H1 (cell line): ENCODE measurements around the gene CBY2. TPM values are rescaled to one million over a fixed set of nuclear protein-coding genes. Genes with fewer than 3 reads are reported as not detected.
"Not testable (repeated sequence)": the region's sequence is repeated elsewhere in the genome, so short reads cannot be mapped to it uniquely, and the experiment has no call there.

ENCODE experiments used
- CTCF ChIA-PET: fragments of 300-600 bp; sonication (Branson Sonifier 250); formaldehyde crosslinking; loops from one replicate; lab custom pipeline; 2021; ENCODE audit not compliant: partially characterized antibody; lab: Charles Lee
- POLR2A ChIA-PET: fragments of 300-600 bp; sonication (Branson Sonifier 250); formaldehyde crosslinking; loops from one replicate; lab custom pipeline; 2021; ENCODE audit warnings: inconsistent platforms; ENCODE audit not compliant: partially characterized antibody; lab: Charles Lee
- DNase-seq, 2 experiments: peaks; one replicate each; pipeline versions ENCODE4 v3.0.0 to v3.0.0-alpha.2; 2010 to 2022; ENCODE audit warnings: low spot score in 2 of 2, low read depth in 1 of 2, mixed read lengths in 1 of 2
- FAIRE-seq: peaks from 2 replicates; lab custom pipeline; 2011; peaks lifted over from hg19 to GRCh38; lab: Jason Lieb, UNC
- H2AFZ ChIP-seq: 2 replicates; pipeline ENCODE4 v1.8.1; 2012; ENCODE audit warnings: low read length, inconsistent platforms
- H2AK5ac ChIP-seq: 2 replicates; pipeline ENCODE4 v1.6.1; 2013; ENCODE audit warnings: low read depth, low read length
- H2BK120ac ChIP-seq: replicated peaks from 2 replicates; pipeline ENCODE3; 2013; ENCODE audit warnings: low read depth, low read length, inconsistent platforms
- H2BK12ac ChIP-seq: 2 replicates; pipeline ENCODE4 v1.6.1; 2013; ENCODE audit warnings: low read depth, low read length
- H2BK15ac ChIP-seq: 2 replicates; pipeline ENCODE4 v1.6.1; 2013; ENCODE audit warnings: low read length
- H2BK20ac ChIP-seq: 2 replicates; pipeline ENCODE4 v1.6.1; 2013; ENCODE audit warnings: low read length
- H2BK5ac ChIP-seq: 2 replicates; pipeline ENCODE4 v1.6.1; 2013; ENCODE audit warnings: low read depth, low read length
- H3K14ac ChIP-seq: 2 replicates; pipeline ENCODE4 v1.6.1; 2013; ENCODE audit warnings: inconsistent platforms; ENCODE audit not compliant: insufficient read length
- H3K18ac ChIP-seq: 2 replicates; pipeline ENCODE4 v1.6.1; 2013; ENCODE audit warnings: low read length; ENCODE audit errors: extremely low read depth
- H3K23ac ChIP-seq: 2 replicates; pipeline ENCODE4 v1.6.1; 2013; ENCODE audit warnings: inconsistent platforms; ENCODE audit not compliant: insufficient read length
- H3K23me2 ChIP-seq: 2 replicates; pipeline ENCODE4 v1.6.1; 2013; ENCODE audit warnings: low read depth, low read length
- H3K27ac ChIP-seq: 2 replicates; pipeline ENCODE4 v1.6.1; 2011; ENCODE audit warnings: low read depth, low read length, inconsistent platforms
- H3K27me3 ChIP-seq, 4 experiments: replicated peaks in 1 of 4; 1 replicate in 1 of 4; 2 replicates in 3 of 4; pipeline versions ENCODE4 v1.6.1 to v1.8.1; 2011 to 2013; ENCODE audit warnings: low read length in 3 of 4, mild to moderate bottlenecking in 3 of 4, inconsistent platforms in 2 of 4, mixed read lengths in 2 of 4, moderate library complexity in 1 of 4; ENCODE audit not compliant: control insufficient read depth in 3 of 4, insufficient read depth in 3 of 4; ENCODE audit errors: extremely low read depth in 1 of 4
- H3K36me3 ChIP-seq, 4 experiments: 2 replicates each; pipeline versions ENCODE4 v1.6.1 to v1.8.1; 2011 to 2013; ENCODE audit warnings: mild to moderate bottlenecking in 4 of 4, low read length in 3 of 4, moderate library complexity in 2 of 4, control low read depth in 1 of 4, inconsistent platforms in 1 of 4; ENCODE audit not compliant: insufficient read depth in 4 of 4, control insufficient read depth in 2 of 4
- H3K4ac ChIP-seq: replicated peaks from 2 replicates; pipeline ENCODE3; 2013; ENCODE audit warnings: low read length, low read depth, mixed read lengths, inconsistent platforms; ENCODE audit not compliant: insufficient read length
- H3K4me1 ChIP-seq, 4 experiments: replicated peaks in 1 of 4; 1 replicate in 1 of 4; 2 replicates in 3 of 4; pipeline versions ENCODE4 v1.6.1 to v1.8.1; 2011 to 2013; ENCODE audit warnings: low read length in 3 of 4, inconsistent platforms in 2 of 4, mixed read lengths in 1 of 4; ENCODE audit not compliant: insufficient read depth in 4 of 4, control insufficient read depth in 3 of 4
- H3K4me2 ChIP-seq, 2 experiments: 2 replicates each; pipeline versions ENCODE4 v1.6.1 to v1.8.1; 2011 to 2013; ENCODE audit warnings: low read depth in 2 of 2, low read length in 2 of 2, control low read depth in 1 of 2, inconsistent platforms in 1 of 2, mild to moderate bottlenecking in 1 of 2; ENCODE audit not compliant: insufficient read depth in 1 of 2
- H3K4me3 ChIP-seq, 4 experiments: fragments of 200-600, 300-600 bp in 1 of 4; sonication (generic), shearing (Covaris generic), sonication (Bioruptor Twin) in 1 of 4; 2 replicates each; pipeline versions ENCODE4 v1.5.1 to v1.8.1; 2011 to 2016; ENCODE audit warnings: low read length in 4 of 4, low read depth in 3 of 4, control low read depth in 2 of 4, inconsistent platforms in 2 of 4, mild to moderate bottlenecking in 2 of 4, mixed read lengths in 1 of 4, moderate library complexity in 1 of 4; ENCODE audit not compliant: insufficient read depth in 2 of 4; ENCODE audit errors: extremely low read depth in 1 of 4
- H3K56ac ChIP-seq: replicated peaks from 2 replicates; pipeline ENCODE3; 2013; ENCODE audit warnings: low read depth, mild to moderate bottlenecking, mixed read lengths, low read length, inconsistent platforms; ENCODE audit not compliant: insufficient read length
- H3K79me1 ChIP-seq: 2 replicates; pipeline ENCODE4 v1.6.1; 2013; ENCODE audit warnings: low read depth, low read length, control low read depth
- H3K79me2 ChIP-seq, 2 experiments: 2 replicates each; pipeline versions ENCODE4 v1.6.1 to v1.8.1; 2012 to 2013; ENCODE audit warnings: low read length in 2 of 2, mild to moderate bottlenecking in 2 of 2, inconsistent platforms in 1 of 2; ENCODE audit not compliant: insufficient read depth in 2 of 2, control insufficient read depth in 1 of 2
- H3K9ac ChIP-seq, 4 experiments: replicated peaks in 1 of 4; 1 replicate in 1 of 4; 2 replicates in 3 of 4; pipeline versions ENCODE4 v1.6.1 to v1.8.1; 2011 to 2013; ENCODE audit warnings: low read depth in 3 of 4, low read length in 3 of 4, control low read depth in 2 of 4, mild to moderate bottlenecking in 2 of 4, moderate library complexity in 2 of 4, inconsistent platforms in 1 of 4; ENCODE audit errors: extremely low read depth in 1 of 4
- H3K9me3 ChIP-seq, 2 experiments: 2 replicates each; pipeline versions ENCODE4 v1.6.1 to v1.8.1; 2012 to 2013; ENCODE audit warnings: mild to moderate bottlenecking in 2 of 2, moderate library complexity in 2 of 2, control low read depth in 1 of 2, inconsistent platforms in 1 of 2, low read depth in 1 of 2, low read length in 1 of 2, mixed read lengths in 1 of 2; ENCODE audit not compliant: insufficient read depth in 2 of 2
- H4K20me1 ChIP-seq, 2 experiments: replicated peaks in 1 of 2; 2 replicates each; pipeline versions ENCODE3 to v1.8.1; 2011 to 2013; ENCODE audit warnings: inconsistent platforms in 2 of 2, low read length in 2 of 2, mild to moderate bottlenecking in 1 of 2; ENCODE audit not compliant: insufficient read depth in 2 of 2, control insufficient read depth in 1 of 2
- H4K5ac ChIP-seq: 2 replicates; pipeline ENCODE4 v1.6.1; 2013; ENCODE audit warnings: low read length, low read depth, mixed read lengths, inconsistent platforms; ENCODE audit not compliant: insufficient read length
- H4K8ac ChIP-seq: 2 replicates; pipeline ENCODE4 v1.8.0; 2013; ENCODE audit warnings: mild to moderate bottlenecking, moderate library complexity, low read length, inconsistent platforms; ENCODE audit not compliant: insufficient read depth; ENCODE audit errors: extremely low read depth
- H4K91ac ChIP-seq: replicated peaks from 2 replicates; pipeline ENCODE3; 2013; ENCODE audit warnings: low read length, mixed read lengths, inconsistent platforms; ENCODE audit not compliant: insufficient read length
- WGBS, 2 experiments: shearing (Covaris generic) in 1 of 2; methylation state at CpG; one replicate each; pipeline versions ENCODE4 v1.1.6 to v1.1.7; 2013 to 2015; ENCODE audit warnings: low lambda C conversion rate in 2 of 2, mixed read lengths in 2 of 2, inconsistent platforms in 1 of 2, low coverage in 1 of 2, missing lambda C conversion rate in 1 of 2; ENCODE audit not compliant: insufficient replicate concordance in 2 of 2, insufficient coverage in 1 of 2, insufficient read length in 1 of 2; ENCODE audit errors: extremely low coverage in 1 of 2, missing lambda C conversion rate in 1 of 2; 5-methylcytosine and 5-hydroxymethylcytosine counted together
- polyA plus RNA-seq, 7 experiments: library from polyadenylated mRNA; depleted of rRNA in 3 of 7; stranded (reverse) in 5 of 7; unstranded in 2 of 7; fragments of >200 nt in 5 of 7; fragments of 200-250 nt in 2 of 7; gene quantifications; 1 replicate in 5 of 7; 2 replicates in 1 of 7; 4 replicates in 1 of 7; pipeline versions ENCODE4 v1.2.1 to v1.2.3, GENCODE V29; 2011 to 2013; ENCODE audit warnings: missing spikeins in 2 of 7, mixed read lengths in 2 of 7
- total RNA-seq: library from RNA; stranded (reverse); fragmentation: NEBNext Ultra II Directional; extraction: Animal tissue kit (Norgen Biotek cat#: 25700); gene quantifications from 2 replicates; pipeline ENCODE4 v1.2.1, GENCODE V29; 2021

CBY2 gene
- total and polyA plus RNA-seq, 2 of the 8 experiments (the other 6 are each of a cell fraction or from before 2014, with no cell fraction given), result not detected

GRCh38 chr13:45662903-45663302 lies 39.2 kb upstream of the CBY2 start:
- H2BK5ac ChIP-seq, H2BK20ac ChIP-seq, H3K9me3 ChIP-seq, H3K9ac ChIP-seq, H4K5ac ChIP-seq, H3K4me2 ChIP-seq, H2BK15ac ChIP-seq, H3K23ac ChIP-seq, H3K4me1 ChIP-seq, H3K4me3 ChIP-seq, H2BK12ac ChIP-seq, H3K23me2 ChIP-seq, H2AK5ac ChIP-seq, H2AFZ ChIP-seq, H3K27me3 ChIP-seq, H3K36me3 ChIP-seq, POLR2A ChIA-PET, H3K27ac ChIP-seq, H4K91ac ChIP-seq, DNase-seq, H4K8ac ChIP-seq, H2BK120ac ChIP-seq, H3K79me2 ChIP-seq, H4K20me1 ChIP-seq, H3K18ac ChIP-seq, H3K14ac ChIP-seq, CTCF ChIA-PET, H3K56ac ChIP-seq, H3K4ac ChIP-seq, H3K79me1 ChIP-seq, FAIRE-seq: not testable (repeated sequence)
- 100% methylated on average over 1 of the region's 1 CpG; no CpG with 5 or more reads in 1 of the 2 experiments for WGBS, 2 experiments

GRCh38 chr13:45669626-45670025 lies 32.5 kb upstream of the CBY2 start:
- not testable (repeated sequence) for DNase-seq, H2BK5ac ChIP-seq, H4K91ac ChIP-seq, H3K27me3 ChIP-seq, H3K27ac ChIP-seq, H3K4me3 ChIP-seq, H3K4me1 ChIP-seq, FAIRE-seq, H3K23me2 ChIP-seq, H3K18ac ChIP-seq, H3K9ac ChIP-seq, H4K5ac ChIP-seq, H2BK20ac ChIP-seq, H4K20me1 ChIP-seq, H4K8ac ChIP-seq, H3K79me2 ChIP-seq, H3K23ac ChIP-seq, H3K14ac ChIP-seq, H3K36me3 ChIP-seq, H2AFZ ChIP-seq, H3K4me2 ChIP-seq, H2BK120ac ChIP-seq, H3K9me3 ChIP-seq, H2BK15ac ChIP-seq, H3K4ac ChIP-seq, H3K56ac ChIP-seq, H2AK5ac ChIP-seq, H3K79me1 ChIP-seq, H2BK12ac ChIP-seq
- 78% methylated on average over 5 of the region's 14 CpGs; no CpG with 5 or more reads in 1 of the 2 experiments for WGBS, 2 experiments
- CTCF ChIA-PET, result interaction anchor here (1.6 kb wide), 1 partner anchor 45 kb away, joined by 4 read pairs; no protein-coding TSS in a partner anchor
- POLR2A ChIA-PET, result interaction anchor here (0.5 kb wide), 1 partner anchor 255 kb away, joined by 3 read pairs; no protein-coding TSS in a partner anchor
